ENCODE data around the gene UMAD1.

The UMAD1 gene

GRCh38 chr7:7795630-7796121 lies 155.1 kb downstream of the UMAD1 start (continued):
- TF ChIP-seq TCF4 (CRISPR knock-in tag; IDR thresholded peaks at IDR 0.05; ENCODE audit: borderline replicate concordance) = no peak

GRCh38 chr7:7798510-7798909 lies 158.0 kb downstream of the UMAD1 start:
- no peak for ATAC-seq
- TF ChIP-seq BACH2 (CRISPR knock-in tag; IDR thresholded peaks at IDR 0.05; ENCODE audit: borderline replicate concordance) = no peak
- no peak for TF ChIP-seq RARB (CRISPR knock-in tag; IDR thresholded peaks at IDR 0.05)
- no peak for TF ChIP-seq ESRRG (CRISPR knock-in tag; IDR thresholded peaks at IDR 0.05)
- TF ChIP-seq PPARA (CRISPR knock-in tag; IDR thresholded peaks at IDR 0.05; ENCODE audit: borderline replicate concordance) = no peak
- no peak for TF ChIP-seq CSDC2 (CRISPR knock-in tag; IDR thresholded peaks at IDR 0.05)
- TF ChIP-seq ARNTL (CRISPR knock-in tag; IDR thresholded peaks at IDR 0.05; ENCODE audit: borderline replicate concordance, low read depth) = no peak
- TF ChIP-seq OSR1 (CRISPR knock-in tag; IDR thresholded peaks at IDR 0.05) = no peak

- TF ChIP-seq ZNF70 (CRISPR knock-in tag; IDR thresholded peaks at IDR 0.05) = no peak
- TF ChIP-seq ZC3H10 (CRISPR knock-in tag; IDR thresholded peaks at IDR 0.05) = no peak
- no peak for TF ChIP-seq ZNF8 (CRISPR knock-in tag; IDR thresholded peaks at IDR 0.05)
- 0 out of 2 replicates have a peak, but pooled peaks have one; percentile 41 for TF ChIP-seq GLIS3 (CRISPR knock-in tag; IDR thresholded peaks at IDR 0.05)
- no peak for TF ChIP-seq SNAI2 (CRISPR knock-in tag; IDR thresholded peaks at IDR 0.05)
- no peak for TF ChIP-seq ZNF565 (CRISPR knock-in tag; conservative IDR thresholded peaks at IDR 0.05; ENCODE audit: low read depth)
- no peak for TF ChIP-seq ARNTL (CRISPR knock-in tag; IDR thresholded peaks at IDR 0.05; ENCODE audit: borderline replicate concordance, low read depth)
- TF ChIP-seq TOX (CRISPR knock-in tag; IDR thresholded peaks at IDR 0.05; ENCODE audit: borderline replicate concordance) = no peak
- no peak for TF ChIP-seq PPARA (CRISPR knock-in tag; IDR thresholded peaks at IDR 0.05; ENCODE audit: borderline replicate concordance)
- TF ChIP-seq TCF4 (CRISPR knock-in tag; IDR thresholded peaks at IDR 0.05; ENCODE audit: borderline replicate concordance) = peak; percentile 96
- no peak for TF ChIP-seq ESRRG (CRISPR knock-in tag; IDR thresholded peaks at IDR 0.05)
- TF ChIP-seq ZFP30 (CRISPR knock-in tag; IDR thresholded peaks at IDR 0.05) = no peak
- no peak for TF ChIP-seq CREB5 (CRISPR knock-in tag; IDR thresholded peaks at IDR 0.05; ENCODE audit: low read depth)
- peak; percentile 86; the same call in 1 of the 2 replicates for TF ChIP-seq TSHZ2 (CRISPR knock-in tag; IDR thresholded peaks at IDR 0.05)
- 0 out of 2 replicates have a peak, but pooled peaks have one; percentile 25 for TF ChIP-seq CSRNP3 (CRISPR knock-in tag; IDR thresholded peaks at IDR 0.05)
- no peak; the same call in 1 of the 2 replicates for TF ChIP-seq BACH2 (CRISPR knock-in tag; IDR thresholded peaks at IDR 0.05; ENCODE audit: borderline replicate concordance)
- TF ChIP-seq POU6F1 (CRISPR knock-in tag; IDR thresholded peaks at IDR 0.05; ENCODE audit: borderline replicate concordance, low read depth) = no peak
- ATAC-seq = no peak; the same call in 2 of the 3 replicates
Measured at GRCh38 chr7:7799138-7799537, 158.6 kb downstream of the UMAD1 start.

- no peak for ATAC-seq
- TF ChIP-seq CSRNP3 (CRISPR knock-in tag; IDR thresholded peaks at IDR 0.05) (no peak), TOX (CRISPR knock-in tag; IDR thresholded peaks at IDR 0.05; ENCODE audit: borderline replicate concordance) (no peak), POU6F1 (CRISPR knock-in tag; IDR thresholded peaks at IDR 0.05; ENCODE audit: borderline replicate concordance, low read depth) (no peak), SNAI2 (CRISPR knock-in tag; IDR thresholded peaks at IDR 0.05) (no peak), ISL1 (CRISPR knock-in tag; IDR thresholded peaks at IDR 0.05) (no peak), TSHZ2 (CRISPR knock-in tag; IDR thresholded peaks at IDR 0.05) (no peak), ZNF70 (CRISPR knock-in tag; IDR thresholded peaks at IDR 0.05) (no peak), BACH2 (CRISPR knock-in tag; IDR thresholded peaks at IDR 0.05; ENCODE audit: borderline replicate concordance) (no peak), CSDC2 (CRISPR knock-in tag; IDR thresholded peaks at IDR 0.05) (no peak), GLIS3 (CRISPR knock-in tag; IDR thresholded peaks at IDR 0.05) (no peak)
Measured at GRCh38 chr7:7802531-7802930, 162.0 kb downstream of the UMAD1 start.

All from SK-N-SH treated with all-trans-retinoic acid at 6 μM for 48 hours (cell line).